ENCODE results near the gene TTC7B.
A peak's percentile ranks its signal among the peaks of the same experiment; 100 is the strongest.

Gene TTC7B

GRCh38 chr14:90523961-90524875 lies 292.0 kb downstream of the TTC7B start:
- DNase-seq (ENCODE audit: low spot score): no peak

GRCh38 chr14:90523544-90523943 lies 292.7 kb downstream of the TTC7B start:
- no peak for DNase-seq (ENCODE audit: low spot score)

DNA sequence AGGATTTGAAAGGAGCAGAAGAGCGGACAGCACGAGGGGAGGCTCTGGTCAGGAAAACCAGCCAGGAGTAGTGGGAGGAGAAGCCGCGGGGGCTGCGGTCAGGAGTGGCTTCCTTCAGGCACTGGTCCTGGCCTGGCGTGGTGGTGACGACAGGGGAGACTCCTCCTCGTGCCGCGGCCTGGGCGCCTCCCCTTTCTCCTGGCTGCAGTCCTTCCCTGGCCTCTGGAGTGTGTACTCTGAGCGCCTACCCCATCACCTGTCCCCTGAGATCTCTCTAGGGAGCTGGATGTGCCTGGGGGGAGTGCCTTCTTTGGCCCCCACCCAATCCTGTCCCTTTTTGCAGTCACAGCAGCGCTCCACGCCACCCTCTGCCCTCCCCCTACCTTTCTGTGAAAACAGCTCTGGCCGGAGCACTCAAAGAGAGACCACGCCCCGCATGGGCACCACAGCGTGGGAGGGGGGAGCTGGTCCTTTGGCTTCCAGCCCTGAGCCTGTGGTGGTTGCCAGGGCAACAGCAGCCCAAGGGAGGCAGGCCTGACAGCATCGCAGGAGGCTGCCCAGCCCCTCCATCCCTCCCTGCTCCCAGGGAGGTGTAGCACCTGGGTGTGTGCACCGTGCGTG lies 293.5 kb downstream of the TTC7B start:
- DNase-seq (ENCODE audit: low spot score): peak; percentile 66

- DNase-seq (ENCODE audit: low spot score): no peak
These were observed 294.2 kb downstream of the TTC7B start for GRCh38 chr14:90521930-90522483.

DNA sequence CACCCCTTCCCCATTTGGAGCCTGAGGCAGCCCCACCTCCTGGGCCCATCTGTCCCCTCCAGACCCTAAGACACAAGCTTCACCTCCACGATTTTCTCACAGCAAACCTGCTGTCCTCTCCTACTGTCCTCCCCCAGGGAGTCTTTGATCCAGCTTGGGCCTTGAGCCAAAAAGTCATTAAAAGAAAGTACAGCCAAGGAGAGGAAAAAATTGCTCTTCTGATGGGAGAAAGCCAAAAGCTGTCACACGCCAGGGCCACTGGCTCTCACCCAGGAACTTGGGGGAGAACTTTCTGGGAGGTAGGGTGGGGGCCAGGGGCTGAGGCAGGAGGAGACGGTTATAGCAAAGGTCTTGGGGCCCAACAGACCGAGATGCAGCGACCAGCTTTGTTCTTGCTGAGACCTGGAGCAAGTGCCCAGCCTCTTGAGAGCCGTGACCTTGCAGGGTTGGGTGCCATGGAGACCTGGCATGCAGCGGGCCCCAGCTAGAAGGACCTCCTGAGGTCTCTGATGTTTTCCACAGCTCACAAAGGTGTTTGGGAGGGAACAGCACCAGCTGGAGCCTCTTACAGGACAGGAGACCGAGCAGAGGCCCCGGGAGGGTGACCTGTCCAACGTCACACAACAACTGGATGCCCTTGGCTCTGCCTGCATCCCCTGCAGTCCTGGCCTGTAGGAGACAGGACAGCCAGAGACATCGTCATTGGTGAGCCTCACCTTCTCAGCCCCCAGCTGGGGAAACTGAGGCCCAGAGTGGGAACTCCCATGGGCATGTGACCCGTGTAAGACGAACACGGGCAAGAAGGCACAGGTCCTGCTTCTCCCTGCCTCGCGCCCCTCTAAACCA lies 294.9 kb downstream of the TTC7B start:
- DNase-seq (ENCODE audit: low spot score): no peak

GRCh38 chr14:90520326-90520725 lies 295.9 kb downstream of the TTC7B start:
- DNase-seq (ENCODE audit: low spot score): no peak

- no peak for DNase-seq (ENCODE audit: low spot score)
These were observed 296.8 kb downstream of the TTC7B start for GRCh38 chr14:90519262-90519920.

DNA sequence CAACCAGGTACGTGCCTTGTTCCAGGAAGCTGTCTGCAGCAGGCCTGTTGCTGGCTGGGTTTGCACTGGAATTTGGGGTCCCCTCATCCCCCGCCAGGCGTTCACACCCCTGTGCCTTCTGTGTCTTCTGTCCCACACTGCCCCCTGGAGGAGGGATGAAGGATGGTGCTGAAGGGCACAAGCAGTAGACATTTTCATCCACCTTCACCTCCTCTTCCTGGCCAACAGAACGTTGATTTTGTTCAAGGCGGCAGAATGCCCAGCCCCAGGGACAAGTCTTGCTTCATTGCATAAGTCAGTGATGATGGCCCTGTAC lies 297.3 kb downstream of the TTC7B start:
- peak; percentile 54 for DNase-seq (ENCODE audit: low spot score)

DNA sequence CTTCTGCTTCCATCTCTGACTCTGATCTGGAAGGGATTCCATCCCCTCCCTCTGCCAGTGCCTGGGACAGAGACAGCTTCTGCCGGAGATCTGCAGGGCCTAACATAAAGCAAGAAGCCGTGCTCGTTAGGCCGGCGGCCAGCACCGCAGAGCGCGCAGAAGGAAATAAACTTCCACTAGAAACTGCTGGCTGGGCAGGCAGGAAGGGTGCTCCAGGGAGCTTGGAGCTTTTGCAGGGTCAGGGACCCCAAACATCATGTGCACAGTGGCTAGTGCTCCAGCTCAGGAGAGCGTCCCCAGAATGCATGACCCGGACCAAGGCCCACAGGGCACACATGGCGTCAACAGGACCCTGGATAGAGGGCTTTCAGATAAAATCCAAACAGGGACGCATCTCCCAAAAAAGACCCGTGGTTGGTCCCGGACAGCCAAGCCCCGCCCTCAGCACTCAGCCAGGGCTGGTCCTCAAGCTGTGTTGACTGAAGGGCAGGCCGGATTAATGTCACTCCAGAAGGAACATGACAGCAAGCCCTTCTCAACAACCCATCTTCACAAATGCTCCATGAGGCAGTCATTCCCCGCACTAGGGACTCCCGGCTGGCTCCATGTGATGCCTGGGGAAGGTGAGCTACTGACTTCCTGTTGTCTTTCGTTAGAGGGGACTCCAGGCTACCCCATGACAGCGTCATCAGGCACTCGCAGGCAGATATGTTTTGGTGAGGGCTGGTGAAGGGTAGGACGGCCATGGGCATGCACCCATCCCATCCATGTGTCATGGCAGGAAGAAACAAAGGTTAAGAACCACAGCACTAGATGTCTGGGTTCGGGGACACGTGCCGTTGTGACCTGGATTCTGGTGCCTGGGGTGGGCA lies 297.9 kb downstream of the TTC7B start:
- DNase-seq (ENCODE audit: low spot score): no peak

DNA sequence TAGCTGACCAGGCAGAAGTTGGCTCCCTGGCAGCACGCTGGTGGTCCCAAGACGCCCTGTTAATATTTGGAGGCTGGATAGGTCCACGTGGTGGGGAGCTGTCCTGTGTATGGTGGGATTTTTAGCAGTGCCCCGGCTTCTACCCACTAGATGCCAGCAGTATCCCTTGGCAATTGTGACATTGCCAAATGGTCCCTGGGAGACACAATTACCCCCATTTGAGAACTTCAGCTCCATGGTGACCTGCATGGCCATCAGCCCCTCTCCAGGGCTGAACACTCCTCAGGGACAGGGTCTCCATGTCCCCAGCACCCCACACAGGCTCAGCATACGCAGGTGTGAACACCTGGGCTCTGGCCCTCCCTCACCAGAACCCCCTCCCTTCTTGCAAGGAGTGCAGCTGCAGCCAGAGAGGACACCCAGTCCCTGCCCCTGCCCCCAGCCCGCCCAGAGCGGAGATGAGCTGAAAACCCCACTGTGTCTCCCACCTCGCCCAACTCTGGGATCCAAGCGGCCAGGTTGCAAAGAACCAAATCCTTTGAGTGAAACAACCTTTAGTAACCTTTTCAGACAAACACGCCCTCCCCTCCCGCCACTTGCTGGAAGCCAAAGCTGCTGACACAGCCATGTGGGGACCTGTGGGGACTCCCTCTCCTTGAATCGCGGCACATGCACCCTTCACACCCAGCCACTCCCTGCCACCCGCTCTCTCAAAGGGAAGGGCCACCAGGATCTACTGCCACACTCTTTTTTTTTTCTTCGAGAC lies 299.0 kb downstream of the TTC7B start:
- no peak for DNase-seq (ENCODE audit: low spot score)

DNA sequence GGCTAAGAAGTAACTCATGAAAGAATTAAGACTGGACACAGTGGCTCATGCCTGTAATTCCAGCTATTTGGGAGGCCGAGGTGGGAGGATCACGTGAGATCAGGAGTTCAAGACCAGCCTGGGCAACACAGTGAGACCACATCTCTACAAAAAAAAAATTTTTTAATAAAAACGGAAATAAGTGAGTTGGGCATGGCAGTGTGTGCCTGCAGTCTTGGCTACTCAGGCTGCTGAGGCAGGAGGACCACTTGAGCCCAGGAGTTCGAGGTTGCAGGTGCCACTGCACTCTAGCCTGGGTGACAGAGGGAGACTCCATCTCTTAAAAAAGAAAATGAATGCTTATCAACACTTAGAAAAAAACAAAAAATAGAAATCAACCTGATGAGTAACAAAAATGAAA lies 301.7 kb downstream of the TTC7B start:
- no peak for DNase-seq (ENCODE audit: low spot score)

GRCh38 chr14:90514015-90514398 lies 302.2 kb downstream of the TTC7B start:
- no peak for DNase-seq (ENCODE audit: low spot score)

DNA sequence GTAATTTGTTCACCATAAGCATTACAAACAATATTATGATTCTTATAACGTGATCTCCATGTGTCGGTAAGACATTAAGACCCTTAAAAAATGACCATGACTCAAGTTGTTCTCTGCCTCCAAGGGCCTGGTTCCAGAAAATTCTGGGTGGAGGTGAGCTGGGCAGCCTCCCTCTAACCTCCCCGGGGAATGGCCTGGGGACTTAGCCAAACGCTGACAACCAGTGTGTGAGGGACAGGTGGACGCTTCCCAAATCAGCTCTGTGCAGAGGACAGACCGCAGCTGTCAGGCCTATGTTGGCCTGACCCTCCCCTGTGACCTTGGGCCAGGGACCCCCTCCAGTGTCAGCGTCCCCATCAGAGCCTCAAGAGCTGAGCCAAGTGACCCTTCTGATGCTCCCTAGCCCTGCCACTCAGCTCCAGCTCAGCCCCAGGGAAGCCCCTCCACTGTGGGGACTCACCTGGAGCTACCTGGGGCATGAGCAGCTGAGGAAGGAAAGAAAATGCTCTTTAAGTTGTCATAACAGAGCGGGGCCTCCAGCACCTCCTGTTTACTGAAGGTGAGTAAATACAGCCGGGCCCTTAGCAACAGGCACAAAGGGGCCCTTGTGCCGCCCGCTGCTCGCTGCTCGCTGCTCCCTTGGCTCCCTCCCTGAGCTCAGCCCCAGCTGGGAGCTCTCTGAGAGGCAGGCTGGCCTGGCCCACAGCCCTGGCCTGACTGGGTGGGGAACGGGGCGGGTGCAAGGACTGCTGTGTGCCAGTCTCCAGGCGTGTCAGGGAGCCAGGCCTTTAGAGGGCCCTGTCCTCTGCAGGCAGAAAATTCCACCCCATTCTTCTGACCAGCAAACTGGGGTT lies 302.8 kb downstream of the TTC7B start:
- DNase-seq (ENCODE audit: low spot score): peak; percentile 30

- DNase-seq (ENCODE audit: low spot score): no peak
These were observed 303.8 kb downstream of the TTC7B start for GRCh38 chr14:90512329-90512991.

DNA sequence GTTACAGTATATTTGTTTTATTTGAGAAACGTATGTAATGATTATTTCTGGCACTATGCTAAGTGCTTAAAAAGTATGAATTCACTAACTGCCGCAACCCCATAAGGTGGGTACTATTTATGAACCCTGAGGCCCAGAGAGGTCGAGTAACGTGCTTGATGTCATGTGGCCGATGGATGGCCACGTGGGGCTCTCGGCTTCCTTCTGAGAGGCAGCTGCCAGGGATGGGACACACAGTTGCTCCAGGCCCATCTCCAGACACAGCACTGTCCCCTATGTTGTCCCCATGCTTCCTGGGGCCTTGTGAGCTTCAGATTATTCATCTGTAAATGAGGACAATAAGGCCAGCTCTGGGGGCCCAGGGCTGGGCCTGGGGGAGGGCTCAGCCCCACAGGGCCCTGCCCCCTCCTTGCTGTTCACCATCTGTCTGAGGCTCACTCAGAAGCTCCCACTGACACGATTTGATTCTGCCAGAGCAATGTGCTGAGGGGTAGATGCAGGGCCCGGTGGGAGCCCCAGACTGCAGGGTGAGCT lies 304.4 kb downstream of the TTC7B start:
- DNase-seq (ENCODE audit: low spot score): no peak

GRCh38 chr14:90511252-90511651 lies 305.0 kb downstream of the TTC7B start:
- DNase-seq (ENCODE audit: low spot score): no peak

DNA sequence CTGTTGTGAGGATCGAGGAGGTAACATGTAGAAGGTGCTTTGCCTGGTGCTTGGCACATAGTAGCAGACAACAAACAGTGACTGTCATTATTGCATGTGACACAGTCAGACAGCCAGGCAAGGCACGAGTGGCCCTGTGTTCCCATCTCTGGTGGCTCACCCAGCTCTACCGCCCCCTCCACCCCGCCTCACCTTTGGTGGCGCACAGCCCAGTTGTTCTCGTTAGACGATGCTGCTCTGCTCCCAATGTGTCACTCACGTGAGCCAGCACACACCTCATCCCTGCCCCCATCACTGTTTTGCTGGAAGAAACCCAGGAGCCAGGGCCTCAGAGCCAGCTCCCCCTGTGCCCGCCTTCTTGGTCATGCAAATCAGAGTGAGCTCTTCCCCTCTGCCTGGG lies 306.1 kb downstream of the TTC7B start:
- DNase-seq (ENCODE audit: low spot score): peak; percentile 74

DNA sequence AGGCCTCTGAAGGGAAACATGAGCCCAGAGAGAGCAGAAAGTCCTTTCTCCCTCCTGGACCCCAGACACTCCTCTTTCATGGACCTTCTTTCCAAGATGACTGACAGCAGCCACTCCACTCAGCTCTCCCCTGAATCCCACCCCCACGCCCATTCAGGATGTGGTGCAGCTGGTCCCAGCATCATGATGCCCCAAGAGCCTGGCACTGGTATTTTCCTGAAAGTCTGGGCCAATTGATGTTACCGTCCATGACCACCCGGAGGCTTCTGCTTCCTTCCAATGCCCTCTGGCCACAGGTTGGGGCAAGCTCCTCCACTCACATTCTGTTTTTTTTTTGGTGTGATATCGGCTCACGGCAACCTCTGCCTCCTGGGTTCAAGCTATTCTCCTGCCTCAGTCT lies 306.8 kb downstream of the TTC7B start:
- no peak for DNase-seq (ENCODE audit: low spot score)
